GM18870 (cell line): ENCODE data around the gene SBSN.

Experiments
- ATAC-seq: cut with Tn5 transposase; IDR thresholded peaks from one replicate; pipeline ENCODE4 v1.9.1; 2021; ENCODE audit warnings: moderate library complexity; ENCODE audit not compliant: unreplicated experiment

The SBSN gene

GRCh38 chr19:35528218-35529038 lies at the start of gene SBSN:
Gene SBSN (minus strand): TSS chr19:35528311. CDS start chr19:35528281, 30 bp downstream.
- no peak for ATAC-seq

- no peak for ATAC-seq
These were observed 43.4 kb upstream of the SBSN start for GRCh38 chr19:35571406-35571965.

GRCh38 chr19:35569281-35569781 lies 41.2 kb upstream of the SBSN start:
- ATAC-seq = no peak

- ATAC-seq = no peak
These were observed 38.6 kb upstream of the SBSN start for GRCh38 chr19:35566738-35567137.

- ATAC-seq = no peak
These were observed 37.1 kb upstream of the SBSN start for GRCh38 chr19:35565016-35565856.

GRCh38 chr19:35563207-35563829 lies 35.2 kb upstream of the SBSN start, which contains the start of gene ATP4A:
Gene ATP4A (minus strand): TSS chr19:35563658. CDS start chr19:35563629, 29 bp downstream.
- ATAC-seq = no peak

GRCh38 chr19:35562776-35563175 lies 34.7 kb upstream of the SBSN start:
- no peak for ATAC-seq

GRCh38 chr19:35562336-35562735 lies 34.2 kb upstream of the SBSN start:
- ATAC-seq = no peak

GRCh38 chr19:35561436-35561835 lies 33.3 kb upstream of the SBSN start:
- ATAC-seq = no peak

GRCh38 chr19:35560677-35561076 lies 32.6 kb upstream of the SBSN start:
- no peak for ATAC-seq

- ATAC-seq = no peak
These were observed 32.2 kb upstream of the SBSN start for GRCh38 chr19:35560271-35560670.

- no peak for ATAC-seq
These were observed 31.7 kb upstream of the SBSN start for GRCh38 chr19:35559781-35560180.

GRCh38 chr19:35559281-35559659 lies 31.2 kb upstream of the SBSN start:
- no peak for ATAC-seq

GRCh38 chr19:35558400-35559280 lies 30.5 kb upstream of the SBSN start:
- ATAC-seq = no peak

GRCh38 chr19:35557539-35558399 lies 29.7 kb upstream of the SBSN start:
- ATAC-seq = no peak

GRCh38 chr19:35556846-35557538 lies 28.9 kb upstream of the SBSN start:
- no peak for ATAC-seq

- ATAC-seq = no peak
These were observed 28.0 kb upstream of the SBSN start for GRCh38 chr19:35556025-35556590.
